ENCODE results near the gene POLR2I.

DNA sequence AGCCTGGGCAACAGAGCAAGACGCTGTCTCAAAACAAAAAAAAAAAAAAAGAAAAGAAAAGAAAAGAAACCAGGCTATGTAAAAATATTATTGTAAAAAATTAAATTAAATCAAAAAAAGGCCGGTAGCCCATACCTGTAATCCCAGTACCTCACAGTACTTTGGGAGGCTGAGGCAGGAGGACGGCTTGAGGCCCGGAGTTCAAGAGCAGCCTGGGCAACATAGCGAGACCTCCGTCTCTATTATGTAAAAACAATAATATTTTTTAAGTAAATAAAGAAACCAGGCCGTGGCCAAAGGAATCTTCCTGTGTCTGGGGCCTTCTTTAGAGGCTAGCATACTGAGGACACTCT is 24.4 kb upstream of the POLR2I start:
- TF ChIP-seq, protein P1, sequence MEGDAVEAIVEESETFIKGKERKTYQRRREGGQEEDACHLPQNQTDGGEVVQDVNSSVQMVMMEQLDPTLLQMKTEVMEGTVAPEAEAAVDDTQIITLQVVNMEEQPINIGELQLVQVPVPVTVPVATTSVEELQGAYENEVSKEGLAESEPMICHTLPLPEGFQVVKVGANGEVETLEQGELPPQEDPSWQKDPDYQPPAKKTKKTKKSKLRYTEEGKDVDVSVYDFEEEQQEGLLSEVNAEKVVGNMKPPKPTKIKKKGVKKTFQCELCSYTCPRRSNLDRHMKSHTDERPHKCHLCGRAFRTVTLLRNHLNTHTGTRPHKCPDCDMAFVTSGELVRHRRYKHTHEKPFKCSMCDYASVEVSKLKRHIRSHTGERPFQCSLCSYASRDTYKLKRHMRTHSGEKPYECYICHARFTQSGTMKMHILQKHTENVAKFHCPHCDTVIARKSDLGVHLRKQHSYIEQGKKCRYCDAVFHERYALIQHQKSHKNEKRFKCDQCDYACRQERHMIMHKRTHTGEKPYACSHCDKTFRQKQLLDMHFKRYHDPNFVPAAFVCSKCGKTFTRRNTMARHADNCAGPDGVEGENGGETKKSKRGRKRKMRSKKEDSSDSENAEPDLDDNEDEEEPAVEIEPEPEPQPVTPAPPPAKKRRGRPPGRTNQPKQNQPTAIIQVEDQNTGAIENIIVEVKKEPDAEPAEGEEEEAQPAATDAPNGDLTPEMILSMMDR (tag by site-specific recombination; IDR thresholded peaks at IDR 0.05) = no peak
- TF ChIP-seq, protein P2, sequence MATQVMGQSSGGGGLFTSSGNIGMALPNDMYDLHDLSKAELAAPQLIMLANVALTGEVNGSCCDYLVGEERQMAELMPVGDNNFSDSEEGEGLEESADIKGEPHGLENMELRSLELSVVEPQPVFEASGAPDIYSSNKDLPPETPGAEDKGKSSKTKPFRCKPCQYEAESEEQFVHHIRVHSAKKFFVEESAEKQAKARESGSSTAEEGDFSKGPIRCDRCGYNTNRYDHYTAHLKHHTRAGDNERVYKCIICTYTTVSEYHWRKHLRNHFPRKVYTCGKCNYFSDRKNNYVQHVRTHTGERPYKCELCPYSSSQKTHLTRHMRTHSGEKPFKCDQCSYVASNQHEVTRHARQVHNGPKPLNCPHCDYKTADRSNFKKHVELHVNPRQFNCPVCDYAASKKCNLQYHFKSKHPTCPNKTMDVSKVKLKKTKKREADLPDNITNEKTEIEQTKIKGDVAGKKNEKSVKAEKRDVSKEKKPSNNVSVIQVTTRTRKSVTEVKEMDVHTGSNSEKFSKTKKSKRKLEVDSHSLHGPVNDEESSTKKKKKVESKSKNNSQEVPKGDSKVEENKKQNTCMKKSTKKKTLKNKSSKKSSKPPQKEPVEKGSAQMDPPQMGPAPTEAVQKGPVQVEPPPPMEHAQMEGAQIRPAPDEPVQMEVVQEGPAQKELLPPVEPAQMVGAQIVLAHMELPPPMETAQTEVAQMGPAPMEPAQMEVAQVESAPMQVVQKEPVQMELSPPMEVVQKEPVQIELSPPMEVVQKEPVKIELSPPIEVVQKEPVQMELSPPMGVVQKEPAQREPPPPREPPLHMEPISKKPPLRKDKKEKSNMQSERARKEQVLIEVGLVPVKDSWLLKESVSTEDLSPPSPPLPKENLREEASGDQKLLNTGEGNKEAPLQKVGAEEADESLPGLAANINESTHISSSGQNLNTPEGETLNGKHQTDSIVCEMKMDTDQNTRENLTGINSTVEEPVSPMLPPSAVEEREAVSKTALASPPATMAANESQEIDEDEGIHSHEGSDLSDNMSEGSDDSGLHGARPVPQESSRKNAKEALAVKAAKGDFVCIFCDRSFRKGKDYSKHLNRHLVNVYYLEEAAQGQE (tag by site-specific recombination; IDR thresholded peaks at IDR 0.05) = no peak
